HUES64 (cell line): ENCODE results near the gene AP3S2.
"Not testable (repeated sequence)": the region's sequence is repeated elsewhere in the genome, so short reads cannot be mapped to it uniquely, and the experiment has no call there.

Experiments used
- H3K27ac ChIP-seq: 2 replicates; pipeline ENCODE4 v1.7.0; 2013; ENCODE audit warnings: low read depth, low read length, inconsistent platforms
- H3K27me3 ChIP-seq: 2 replicates; pipeline ENCODE4 v1.6.1; 2013; ENCODE audit warnings: mild to moderate bottlenecking, low read length; ENCODE audit not compliant: insufficient read depth
- H3K36me3 ChIP-seq: 2 replicates; pipeline ENCODE4 v1.6.1; 2013; ENCODE audit warnings: mild to moderate bottlenecking, low read length; ENCODE audit not compliant: insufficient read depth
- H3K4me1 ChIP-seq: 2 replicates; pipeline ENCODE4 v1.6.1; 2013; ENCODE audit warnings: mild to moderate bottlenecking, low read length, moderate library complexity; ENCODE audit not compliant: insufficient read depth
- H3K4me3 ChIP-seq: 2 replicates; pipeline ENCODE4 v1.5.1; 2013; ENCODE audit warnings: mild to moderate bottlenecking, low read length, moderate library complexity
- H3K9ac ChIP-seq: 2 replicates; pipeline ENCODE4 v1.6.1; 2013; ENCODE audit warnings: mild to moderate bottlenecking, low read depth, low read length
- H3K9me3 ChIP-seq: 2 replicates; pipeline ENCODE4 v1.6.1; 2013; ENCODE audit warnings: low read depth, low read length; ENCODE audit not compliant: insufficient read depth
- WGBS: fragments of 150-250, 120-280 bp; methylation state at CpG from one replicate; pipeline ENCODE4 v1.1.7; 2013; ENCODE audit warnings: missing lambda C conversion rate; 5-methylcytosine and 5-hydroxymethylcytosine counted together

Gene AP3S2

GRCh38 chr15:89782619-89782950 is 111.2 kb downstream of the AP3S2 start:
- WGBS: 92% methylated on average over 9 of the region's 9 CpGs
- H3K9ac ChIP-seq, H3K36me3 ChIP-seq, H3K4me3 ChIP-seq, H3K27ac ChIP-seq, H3K9me3 ChIP-seq: not testable (repeated sequence)
- H3K4me1 ChIP-seq: peaks cover 18% of the 10 kb centered on the region
- peaks cover 13% of the 10 kb centered on the region for H3K27me3 ChIP-seq

GRCh38 chr15:89781891-89782618 is 111.7 kb downstream of the AP3S2 start:
- H3K4me1 ChIP-seq: peaks cover 18% of the 10 kb centered on the region
- no peaks in the 10 kb centered on the region for H3K36me3 ChIP-seq
- H3K4me3 ChIP-seq: no peak overlapping the region
- no peak overlapping the region for H3K9ac ChIP-seq
- H3K9me3 ChIP-seq: no peaks in the 10 kb centered on the region
- peaks cover 19% of the 10 kb centered on the region for H3K27me3 ChIP-seq
- H3K27ac ChIP-seq: no peak overlapping the region
- WGBS: 85% methylated on average over 15 of the region's 15 CpGs

- WGBS: 91% methylated on average over 6 of the region's 6 CpGs
- H3K4me1 ChIP-seq: peaks cover 18% of the 10 kb centered on the region
- H3K27me3 ChIP-seq: peaks cover 28% of the 10 kb centered on the region
- no peak overlapping the region for H3K9ac ChIP-seq
- H3K9me3 ChIP-seq: no peaks in the 10 kb centered on the region
- no peaks in the 10 kb centered on the region for H3K36me3 ChIP-seq
- no peak overlapping the region for H3K4me3 ChIP-seq
- H3K27ac ChIP-seq: no peak overlapping the region
These were observed 112.7 kb downstream of the AP3S2 start for GRCh38 chr15:89781055-89781454.

GRCh38 chr15:89780601-89781000 is 113.2 kb downstream of the AP3S2 start:
- Histone ChIP-seq H3K4me1 (peaks cover 18% of the 10 kb centered on the region), H3K9me3 (no peaks in the 10 kb centered on the region), H3K27ac (no peak overlapping the region), H3K36me3 (no peaks in the 10 kb centered on the region), H3K9ac (no peak overlapping the region), H3K27me3 (peaks cover 33% of the 10 kb centered on the region), H3K4me3 (no peak overlapping the region)
- WGBS: 93% methylated on average over 6 of the region's 6 CpGs
